HS-27A (cell line): ENCODE data around the gene TMEM44.

Experiments
- DNase-seq: peaks from one replicate; pipeline ENCODE4 v3.0.0-alpha.2; 2012; ENCODE audit warnings: low read depth, missing footprints

Gene TMEM44

GRCh38 chr3:194633349-194634004, at the start of gene TMEM44:
Gene TMEM44, minus strand, starts transcription at chr3:194633419. Its CDS starts 204 bp downstream, at chr3:194633215.
- DNase-seq = peak; percentile 70

DNA sequence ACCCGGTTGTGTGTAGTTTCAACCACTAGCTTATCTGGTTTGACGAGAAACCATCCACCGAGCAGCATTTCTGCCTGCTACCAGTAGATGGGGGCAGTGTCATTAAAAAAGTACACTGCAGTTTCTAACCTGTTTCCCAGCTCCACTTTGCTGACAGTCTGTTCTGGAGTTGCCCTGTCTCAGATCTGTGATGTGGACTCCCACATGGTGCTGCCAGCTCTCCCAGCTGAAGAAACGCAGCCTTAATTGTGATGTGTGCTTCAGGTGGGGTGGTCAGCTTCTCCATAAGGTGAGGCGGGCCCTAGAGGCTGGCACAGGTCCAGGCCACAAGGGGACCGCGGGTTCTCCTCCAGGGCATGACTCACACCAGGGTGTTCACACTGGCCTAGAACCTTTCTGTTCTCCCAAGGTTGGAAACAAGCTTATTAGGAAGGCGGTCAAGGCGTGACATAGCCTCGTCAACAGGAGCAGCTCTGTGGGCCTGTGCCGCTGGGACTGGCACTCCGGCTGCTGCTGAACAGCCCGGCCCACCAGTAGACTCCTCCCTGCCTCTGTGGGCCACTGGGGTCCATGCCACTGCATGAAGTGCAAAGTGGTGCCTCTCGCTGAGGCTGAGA, 49.6 kb upstream of the TMEM44 start:
- DNase-seq = peak; percentile 55

- no peak for DNase-seq
Measured at GRCh38 chr3:194682189-194682693, 49.0 kb upstream of the TMEM44 start.

GRCh38 chr3:194680888-194681615, 47.8 kb upstream of the TMEM44 start:
- no peak for DNase-seq

DNA sequence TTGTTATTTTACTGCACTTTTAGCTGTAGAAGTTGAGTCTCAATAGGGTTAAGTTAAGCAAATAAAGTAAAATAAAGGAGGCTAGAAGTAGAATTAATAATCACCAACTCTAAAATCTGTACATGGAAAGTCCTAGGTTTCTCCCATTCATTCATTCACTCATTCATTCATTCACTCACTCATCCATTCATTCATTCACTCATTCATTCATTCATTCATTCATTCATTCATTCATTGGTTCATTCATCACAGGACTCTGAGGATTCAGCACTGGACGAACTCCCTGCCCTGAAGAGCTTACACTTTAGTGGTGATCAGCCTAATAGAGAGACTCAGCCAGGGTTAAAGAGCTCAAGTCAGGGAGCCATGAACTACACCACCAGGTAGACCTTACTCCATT, 43.3 kb upstream of the TMEM44 start:
- DNase-seq = no peak

DNA sequence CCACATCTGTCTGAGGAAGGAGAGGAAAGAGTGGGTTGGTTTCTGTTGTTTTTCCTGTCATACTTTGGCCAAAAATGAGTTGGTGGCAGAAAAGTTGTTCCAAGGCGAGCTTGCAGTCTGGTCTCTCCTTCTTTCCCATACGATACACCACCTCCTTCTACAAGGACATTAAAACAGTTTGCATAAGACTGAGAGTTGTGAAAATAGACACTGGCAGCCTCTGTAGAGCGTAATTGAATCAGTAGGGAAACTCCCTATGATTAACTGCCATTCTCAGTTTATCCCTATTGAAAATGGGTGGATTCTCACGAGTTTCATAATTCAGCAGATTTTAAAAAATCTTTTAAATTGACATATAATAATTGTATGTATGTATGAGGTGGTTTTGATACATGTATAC, 42.5 kb upstream of the TMEM44 start:
- no peak for DNase-seq

GRCh38 chr3:194675081-194675640, 41.9 kb upstream of the TMEM44 start:
- no peak for DNase-seq

- no peak for DNase-seq
Measured at GRCh38 chr3:194673761-194674160, 40.5 kb upstream of the TMEM44 start.

- no peak for DNase-seq
Measured at GRCh38 chr3:194672876-194673275, 39.7 kb upstream of the TMEM44 start.

- peak; percentile 92 for DNase-seq
Measured at GRCh38 chr3:194671900-194672808, 38.9 kb upstream of the TMEM44 start, which contains the start of gene LSG1. Gene LSG1, minus strand, starts transcription at chr3:194672191. Its CDS starts 29 bp downstream, at chr3:194672162.

GRCh38 chr3:194671511-194671899, 38.3 kb upstream of the TMEM44 start:
- DNase-seq = peak; percentile 14

- DNase-seq = no peak
Measured at GRCh38 chr3:194667363-194667762, 34.1 kb upstream of the TMEM44 start.

DNA sequence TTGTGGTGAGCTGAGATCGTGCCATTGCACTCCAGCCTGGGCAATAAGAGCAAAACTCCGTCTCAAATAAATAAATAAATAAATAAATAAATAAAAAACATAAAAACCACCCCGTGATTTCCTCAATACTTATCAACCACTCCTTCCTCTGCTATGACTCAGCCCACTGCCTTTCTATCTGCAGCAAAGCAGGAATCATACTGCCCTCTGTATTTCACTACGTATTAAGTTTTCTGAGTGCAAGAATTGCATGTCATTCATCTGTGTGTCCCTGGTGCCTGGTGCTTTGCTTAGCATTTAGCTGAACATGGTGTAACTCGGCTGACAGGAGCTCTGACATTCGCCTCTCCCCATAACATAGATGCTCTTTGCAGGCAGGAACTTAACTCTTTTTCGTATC, 31.6 kb upstream of the TMEM44 start:
- no peak for DNase-seq

DNA sequence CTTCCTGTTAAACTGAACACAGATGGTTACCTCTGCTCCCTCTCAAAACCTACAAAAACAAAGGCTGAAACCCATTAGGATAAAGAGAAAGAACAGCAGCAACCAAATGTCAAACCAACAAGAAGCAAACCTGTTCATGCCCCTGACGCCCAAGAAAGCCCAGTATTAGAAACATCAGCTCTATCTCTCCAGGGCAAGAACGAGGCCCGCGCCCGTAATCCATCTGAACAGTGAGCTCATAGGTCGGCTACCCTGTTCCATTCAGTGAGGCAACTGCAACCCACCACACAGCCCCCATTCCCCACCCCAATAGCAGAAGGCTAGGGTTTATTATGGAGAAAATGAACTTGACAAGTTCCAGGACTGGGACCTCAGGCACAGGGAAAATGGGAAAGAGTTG, 28.7 kb upstream of the TMEM44 start:
- DNase-seq = no peak

DNA sequence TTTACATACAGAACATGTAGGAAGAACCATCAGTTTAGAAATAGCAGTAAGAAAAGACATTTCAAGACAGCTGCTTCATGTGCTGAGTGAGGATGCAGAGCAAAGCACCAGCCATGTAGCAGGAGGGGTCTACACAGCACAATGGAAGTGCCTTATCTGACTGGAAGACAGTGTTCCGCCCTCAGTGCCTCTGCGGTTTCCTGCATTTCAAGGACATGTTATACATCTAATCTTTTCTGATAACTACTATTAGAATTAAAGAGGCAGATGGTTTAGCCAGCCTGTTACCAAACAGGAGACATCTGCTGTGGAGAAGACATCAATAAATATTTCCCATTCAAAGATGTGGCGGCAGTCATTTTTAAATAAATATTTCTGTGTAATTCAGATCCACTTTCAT, 28.2 kb upstream of the TMEM44 start:
- no peak for DNase-seq

GRCh38 chr3:194659778-194660177, 26.6 kb upstream of the TMEM44 start:
- no peak for DNase-seq

- DNase-seq = no peak
Measured at GRCh38 chr3:194658477-194659242, 25.4 kb upstream of the TMEM44 start.

DNA sequence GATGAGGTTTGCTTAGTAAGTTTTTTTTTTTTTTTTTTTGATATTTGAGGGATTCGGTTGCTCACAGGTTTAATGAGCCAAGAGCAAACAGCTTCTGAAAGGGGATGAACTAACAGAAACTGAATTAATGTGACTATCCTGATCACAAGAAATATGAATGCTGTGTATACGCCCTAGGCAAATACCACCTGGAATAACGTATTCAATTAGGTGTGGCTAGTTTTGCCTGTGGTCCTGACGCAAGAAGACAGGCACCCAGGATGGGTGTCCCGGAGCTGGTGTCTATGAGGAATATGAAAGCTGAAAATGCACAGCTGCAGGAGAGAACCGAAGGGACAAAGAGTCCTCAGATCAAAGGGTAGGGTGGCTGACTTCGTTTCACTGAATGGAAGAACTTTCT, 24.2 kb upstream of the TMEM44 start:
- DNase-seq = no peak

- no peak for DNase-seq
Measured at GRCh38 chr3:194654443-194654842, 21.2 kb upstream of the TMEM44 start.

DNA sequence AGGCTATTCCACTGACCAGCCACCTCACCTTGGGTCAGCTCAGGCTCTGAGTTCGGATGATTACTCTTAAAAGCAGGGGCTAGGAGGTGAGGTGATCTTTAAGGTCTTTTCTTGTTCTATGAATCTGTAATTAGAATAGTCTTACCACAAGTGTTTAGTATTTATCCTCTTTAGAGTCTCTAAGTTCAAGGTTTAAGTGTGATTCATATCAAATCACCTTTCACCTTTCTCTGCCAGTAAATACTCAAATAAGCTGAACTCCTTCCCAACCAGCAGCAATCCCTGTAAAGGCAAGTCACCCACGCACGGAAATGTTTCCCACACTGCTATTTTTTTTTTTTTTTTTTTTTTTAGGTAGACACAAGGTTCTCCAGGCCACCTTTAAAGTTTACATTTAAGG, 14.5 kb upstream of the TMEM44 start:
- no peak for DNase-seq

DNA sequence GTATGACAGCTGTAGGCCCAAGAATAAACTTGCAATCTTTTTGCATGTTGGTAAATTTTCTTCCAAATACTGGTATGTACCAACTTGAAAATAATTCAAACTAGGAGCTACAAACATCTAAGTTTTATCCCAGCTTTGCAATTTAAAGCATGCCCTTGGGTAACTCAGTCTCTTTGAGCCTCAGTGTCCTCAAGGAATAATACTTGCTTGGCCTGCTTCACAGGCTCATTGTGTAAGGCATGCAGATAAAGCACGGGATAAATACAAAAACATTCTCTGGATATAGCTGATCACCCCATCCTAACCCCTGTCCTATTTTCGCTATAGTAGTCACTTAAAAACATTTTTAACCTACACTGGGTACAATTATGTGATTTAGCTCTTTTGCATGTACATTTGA, 9.6 kb upstream of the TMEM44 start:
- no peak for DNase-seq
